ENCODE measurements around the gene SOX6.
"Not testable (repeated sequence)": the region's sequence is repeated elsewhere in the genome, so short reads cannot be mapped to it uniquely, and the experiment has no call there.

SOX6 gene

GRCh38 chr11:16184588-16184987 is 171.8 kb downstream of the SOX6 start:
- no peak for DNase-seq

DNA sequence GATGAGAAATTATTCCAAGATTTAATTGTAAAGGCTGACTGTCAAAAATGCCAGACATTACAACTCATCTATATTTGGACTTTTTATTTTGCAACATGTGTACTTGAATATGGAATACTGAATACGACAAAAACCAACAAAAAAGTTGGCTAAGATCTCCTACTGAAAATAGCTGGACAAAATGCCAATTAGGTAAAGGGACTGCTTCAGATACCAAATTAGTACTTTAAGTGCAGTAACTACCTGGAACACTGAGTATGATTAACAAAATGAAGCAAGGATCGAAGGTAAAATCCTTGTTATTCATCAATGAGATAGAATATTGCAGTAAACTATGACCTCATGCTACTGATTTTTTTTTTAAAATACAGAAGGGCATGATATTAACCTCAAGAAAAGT is 173.8 kb downstream of the SOX6 start:
- DNase-seq, result no peak

- no peak for DNase-seq
These were observed 175.5 kb downstream of the SOX6 start for GRCh38 chr11:16180868-16181267.

GRCh38 chr11:16179676-16180075 is 176.7 kb downstream of the SOX6 start:
- DNase-seq, result no peak

- no peak for DNase-seq
These were observed 178.1 kb downstream of the SOX6 start for GRCh38 chr11:16178273-16178672.

DNA sequence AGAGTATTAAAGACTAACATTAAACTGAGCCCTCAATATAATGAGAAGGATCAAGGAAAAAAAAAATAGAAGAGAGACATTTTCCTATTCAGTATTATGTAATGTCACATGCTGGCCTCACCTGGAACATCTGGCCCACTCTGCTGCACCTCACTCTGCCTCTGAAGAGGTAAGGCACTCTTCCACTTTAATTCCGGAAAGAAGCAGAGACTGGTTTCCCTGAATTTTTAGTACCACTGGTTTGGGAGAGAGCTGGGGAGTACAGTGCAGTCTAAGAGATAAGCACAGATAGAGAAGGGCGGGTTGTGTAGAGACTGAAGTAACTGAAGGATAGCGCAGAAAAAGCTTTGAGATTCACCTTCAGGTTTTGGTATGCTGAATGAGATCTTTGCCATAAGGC is 178.7 kb downstream of the SOX6 start:
- no peak for DNase-seq

- no peak for DNase-seq
These were observed 182.5 kb downstream of the SOX6 start for GRCh38 chr11:16173798-16174197.

DNA sequence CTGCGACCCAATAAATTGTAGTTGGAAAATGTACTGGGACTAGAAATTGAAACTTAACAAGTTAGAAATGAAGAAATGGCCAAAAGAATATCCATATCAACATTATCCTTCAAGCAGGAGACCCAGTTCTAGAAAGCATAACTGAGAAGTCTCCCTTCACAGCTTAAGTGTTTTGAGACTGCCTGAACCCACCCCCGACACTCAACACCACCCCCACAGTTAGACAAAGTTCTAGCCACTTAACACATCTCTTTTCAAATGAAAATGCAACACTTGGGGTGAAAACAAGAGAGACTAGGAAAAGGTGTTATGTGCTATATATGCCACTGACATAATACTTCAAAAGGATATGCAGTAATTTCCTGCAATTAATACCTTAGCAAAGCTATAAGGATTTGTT is 184.5 kb downstream of the SOX6 start:
- DNase-seq, result no peak

DNA sequence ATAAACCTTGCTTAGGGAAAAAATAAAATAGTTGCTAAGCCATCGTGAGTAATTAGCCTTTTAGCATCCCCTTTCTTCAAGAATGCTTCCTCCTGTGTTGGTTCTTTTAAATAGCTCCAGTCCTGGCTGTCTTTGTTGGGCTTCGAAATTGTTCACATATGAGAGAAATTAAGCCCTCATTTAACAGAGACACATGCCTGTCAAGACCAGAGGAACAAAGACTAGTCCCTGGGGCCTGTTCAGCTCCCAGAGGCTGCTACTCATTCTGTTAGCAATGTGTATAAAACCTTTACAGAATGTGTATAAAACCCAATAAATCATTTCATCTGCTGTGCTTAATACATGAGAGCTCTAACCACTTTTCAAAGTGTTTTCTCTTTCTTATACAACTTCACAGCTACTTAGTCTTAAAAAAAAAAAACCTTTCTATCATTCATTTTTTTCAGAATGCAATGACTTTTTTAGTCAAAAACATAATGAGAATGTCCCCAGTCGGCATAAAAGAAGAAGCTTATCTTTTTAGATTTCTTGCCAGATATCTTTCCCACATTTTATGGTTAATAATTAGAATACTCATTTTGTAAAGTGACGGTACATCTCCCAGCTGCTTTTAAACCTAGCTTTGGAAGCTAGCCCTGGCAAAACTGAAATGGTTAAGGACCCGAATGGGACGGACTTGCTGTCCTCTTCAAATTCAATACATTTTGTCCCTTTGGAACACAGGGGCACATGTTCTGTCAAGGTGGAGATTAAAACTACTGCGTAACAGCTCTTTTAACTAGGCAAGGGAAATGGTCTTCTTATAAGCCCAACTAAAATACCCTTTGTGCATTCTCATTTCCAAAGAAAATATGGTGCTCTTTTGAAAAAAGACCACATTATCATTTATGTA is 186.1 kb downstream of the SOX6 start:
- no peak for DNase-seq

DNA sequence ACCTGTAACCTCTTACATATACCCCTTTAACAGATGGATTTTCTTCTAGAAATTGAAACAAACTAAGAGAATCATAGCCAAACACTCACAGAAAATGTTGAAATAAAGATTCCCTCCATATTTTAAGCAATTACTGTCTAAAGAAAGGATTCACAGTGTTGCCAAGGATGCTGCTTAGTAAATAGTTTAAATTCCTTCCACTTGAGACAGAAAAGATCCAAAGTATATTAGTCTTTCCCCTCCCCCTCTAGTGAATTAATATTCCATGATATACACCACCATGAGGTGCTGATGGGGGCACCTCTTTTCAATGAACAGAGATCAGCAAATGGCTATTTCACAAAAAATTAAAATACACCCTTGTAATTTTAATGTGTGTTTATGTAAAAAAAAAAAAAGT is 186.8 kb downstream of the SOX6 start:
- no peak for DNase-seq

- DNase-seq, result no peak
These were observed 188.4 kb downstream of the SOX6 start for GRCh38 chr11:16167706-16168487.

GRCh38 chr11:16166571-16166970 is 189.8 kb downstream of the SOX6 start:
- no peak for DNase-seq

DNA sequence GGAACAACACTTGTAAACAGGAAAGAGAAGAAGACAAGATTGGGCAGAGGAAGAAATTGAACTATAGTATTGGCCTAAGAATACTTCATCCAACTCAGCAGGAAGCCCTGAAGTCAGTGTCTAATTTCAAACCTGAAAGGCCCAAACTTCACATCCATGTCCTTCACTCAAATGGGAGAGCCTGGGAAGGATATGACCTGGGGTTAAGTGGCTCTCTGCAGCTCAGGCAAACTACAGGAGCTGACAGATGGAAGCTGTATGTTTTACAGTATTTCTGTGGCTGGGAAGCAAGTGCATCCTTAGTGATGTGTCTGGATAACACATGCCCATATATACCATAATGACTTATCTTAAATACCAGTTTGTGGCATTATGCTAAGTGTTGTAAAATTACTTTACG is 196.2 kb downstream of the SOX6 start:
- DNase-seq, result no peak

- no peak for DNase-seq
These were observed 197.8 kb downstream of the SOX6 start for GRCh38 chr11:16158426-16158994.

DNA sequence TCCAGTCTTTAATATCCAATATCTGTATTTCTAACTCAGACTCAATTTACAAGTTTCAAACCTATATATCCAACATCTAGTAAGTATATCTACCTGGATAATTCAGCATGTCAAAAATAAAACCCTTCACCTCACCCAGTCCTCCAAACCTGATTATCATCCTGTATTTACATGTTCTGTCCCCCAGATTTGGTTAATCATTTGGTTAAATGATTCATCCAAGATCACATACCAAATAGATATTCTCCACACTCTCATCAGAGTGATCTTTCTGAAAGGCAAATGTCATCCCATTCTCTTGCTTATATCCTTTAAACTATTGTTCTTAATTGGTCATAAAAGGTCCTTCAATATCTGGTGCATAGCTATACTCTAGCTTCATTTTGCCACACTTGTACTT is 199.0 kb downstream of the SOX6 start:
- no peak for DNase-seq

GRCh38 chr11:16155448-16155847 is 200.9 kb downstream of the SOX6 start:
- DNase-seq, result no peak

DNA sequence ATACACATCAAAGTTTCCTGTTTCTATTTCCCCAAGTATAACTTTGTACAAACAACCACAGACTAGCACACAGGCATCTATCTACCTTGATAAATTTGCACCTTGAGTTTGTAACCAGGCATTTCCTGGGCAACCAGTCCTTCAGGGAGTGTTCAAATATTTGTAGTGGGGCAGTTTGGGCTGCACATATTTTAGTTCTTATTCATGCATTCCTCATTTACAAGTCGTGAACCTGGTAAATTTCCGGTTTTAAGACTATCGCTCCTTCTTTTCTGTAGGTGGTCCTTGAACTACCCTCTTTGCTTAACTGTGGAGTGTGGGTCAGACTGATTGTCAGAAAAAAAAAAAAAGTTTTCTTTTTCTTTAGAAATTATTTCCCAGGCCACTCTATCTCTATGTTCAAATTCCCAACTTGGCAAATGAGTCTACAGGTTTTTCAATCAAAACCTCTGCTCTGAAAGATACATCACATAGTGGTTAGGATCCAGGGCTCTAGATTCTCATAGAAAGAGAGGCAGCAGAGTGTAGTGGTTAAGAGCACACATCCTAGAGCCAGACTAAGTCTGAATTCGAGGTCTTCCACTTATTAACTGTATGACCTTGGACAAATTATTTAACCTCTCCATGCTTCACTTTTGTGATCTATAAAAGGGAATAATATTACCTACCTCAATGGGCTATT is 201.5 kb downstream of the SOX6 start:
- no peak for DNase-seq

DNA sequence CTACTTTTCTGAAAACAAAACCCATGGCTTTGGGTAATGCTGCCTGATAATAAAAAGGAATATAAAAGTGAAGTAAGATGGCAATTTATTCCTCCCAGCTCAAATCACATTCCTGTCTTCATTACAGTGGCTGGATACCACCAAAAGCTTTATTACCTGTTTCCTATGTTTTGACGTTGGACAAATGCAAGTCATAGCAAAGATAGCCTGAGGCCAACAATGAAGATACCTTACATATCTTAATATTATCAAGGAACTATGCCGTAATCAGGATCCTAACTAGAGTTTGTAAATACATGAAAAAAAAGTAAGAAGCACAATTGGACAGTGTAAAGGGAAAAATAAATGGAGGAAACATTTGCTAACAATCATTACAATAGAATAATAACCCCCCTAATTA is 202.4 kb downstream of the SOX6 start:
- DNase-seq, result no peak

DNA sequence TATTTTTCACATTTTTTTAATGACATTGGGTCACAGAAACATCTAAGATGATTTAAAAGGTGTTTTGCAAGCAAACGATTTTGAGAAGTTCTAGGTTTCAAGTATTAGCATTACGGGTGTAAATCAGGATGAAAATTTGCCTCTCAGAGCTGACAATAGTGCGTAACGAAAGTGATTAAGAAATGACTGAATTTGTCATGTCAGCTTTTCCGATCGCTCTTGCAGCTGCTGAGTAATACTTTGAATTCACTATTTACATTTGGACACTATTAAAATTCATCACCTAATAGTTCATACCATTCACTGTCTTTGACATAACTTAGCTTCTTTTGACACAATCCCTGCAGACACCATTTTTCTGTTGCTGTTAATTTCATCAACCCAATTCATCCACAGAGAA is 205.2 kb downstream of the SOX6 start:
- no peak for DNase-seq

GRCh38 chr11:16149476-16149875 is 206.9 kb downstream of the SOX6 start:
- no peak for DNase-seq

DNA sequence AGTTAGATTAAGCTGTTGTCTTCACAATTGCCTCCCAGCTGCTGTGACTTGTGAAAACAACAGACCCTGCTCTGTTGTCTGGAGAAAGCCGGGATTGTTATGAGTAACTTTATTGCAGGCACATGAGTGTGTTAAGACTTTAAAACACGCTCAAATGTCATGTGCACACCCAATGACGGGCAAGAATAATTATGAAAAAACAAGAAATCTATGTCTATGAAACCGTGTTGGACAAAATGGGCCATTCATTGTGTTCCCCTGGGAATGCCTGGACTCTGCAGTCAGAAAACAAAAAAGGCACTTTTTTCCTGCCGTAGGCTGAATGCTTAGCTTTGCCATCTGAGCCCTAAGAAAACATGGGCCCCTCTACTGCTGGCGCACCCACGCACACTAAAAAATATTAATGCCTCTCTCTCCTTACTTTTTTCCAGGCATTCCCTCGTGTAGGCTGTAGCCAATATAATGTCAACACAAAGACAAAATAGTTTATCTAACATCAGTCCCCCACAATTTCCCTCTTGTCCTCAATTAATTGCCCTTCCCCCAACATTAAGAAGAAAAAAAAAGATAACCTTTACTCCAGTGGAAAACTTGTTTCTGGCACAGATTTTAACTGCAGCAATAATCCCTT is 207.9 kb downstream of the SOX6 start:
- peak; percentile 44 for DNase-seq

DNA sequence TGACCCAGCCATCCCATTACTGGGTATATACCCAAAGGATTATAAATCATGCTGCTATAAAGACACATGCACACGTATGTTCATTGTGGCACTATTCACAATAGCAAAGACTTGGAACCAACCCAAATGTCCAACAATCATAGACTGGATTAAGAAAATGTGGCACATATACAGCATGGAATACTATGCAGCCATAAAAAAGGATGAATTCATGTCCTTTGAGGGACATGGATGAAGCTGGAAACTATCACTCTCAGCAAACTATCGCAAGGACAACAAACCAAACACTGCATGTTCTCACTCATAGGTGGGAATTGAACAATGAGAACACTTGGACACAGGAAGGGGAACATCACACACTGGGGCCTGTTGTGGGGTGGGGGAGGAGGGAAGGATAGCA is 209.4 kb downstream of the SOX6 start:
- DNase-seq, result not testable (repeated sequence)

- DNase-seq, result not testable (repeated sequence)
These were observed 214.7 kb downstream of the SOX6 start for GRCh38 chr11:16141614-16142013.

Data from right forelimb (tissue), 1 donor.